ENCODE data around the gene RSU1.

Gene RSU1

GRCh38 chr10:16822027-16822426 is 4.8 kb upstream of the RSU1 start:
- DNase-seq (ENCODE audit: low spot score) = no peak

- no peak for DNase-seq (ENCODE audit: low spot score)
These were observed 3.2 kb upstream of the RSU1 start for GRCh38 chr10:16820421-16820820.

GRCh38 chr10:16820018-16820417 is 2.8 kb upstream of the RSU1 start:
- DNase-seq (ENCODE audit: low spot score) = no peak

GRCh38 chr10:16819436-16819835 is 2.2 kb upstream of the RSU1 start:
- no peak for DNase-seq (ENCODE audit: low spot score)

GRCh38 chr10:16819026-16819425 is 1.8 kb upstream of the RSU1 start:
- DNase-seq (ENCODE audit: low spot score) = no peak

GRCh38 chr10:16816830-16817124 is 447 bp downstream of the RSU1 start:
- no peak for DNase-seq (ENCODE audit: low spot score)

GRCh38 chr10:16816171-16816570 is 1.1 kb downstream of the RSU1 start:
- DNase-seq (ENCODE audit: low spot score) = no peak

GRCh38 chr10:16814012-16814411 is 3.2 kb downstream of the RSU1 start:
- no peak for DNase-seq (ENCODE audit: low spot score)

- no peak for DNase-seq (ENCODE audit: low spot score)
These were observed 4.5 kb downstream of the RSU1 start for GRCh38 chr10:16812676-16813075.

- no peak for DNase-seq (ENCODE audit: low spot score)
These were observed 5.5 kb downstream of the RSU1 start for GRCh38 chr10:16811765-16812164.

GRCh38 chr10:16811292-16811691 is 5.9 kb downstream of the RSU1 start:
- DNase-seq (ENCODE audit: low spot score) = no peak

GRCh38 chr10:16809074-16809718 is 8.0 kb downstream of the RSU1 start:
- DNase-seq (ENCODE audit: low spot score) = peak; percentile 57

- no peak for DNase-seq (ENCODE audit: low spot score)
These were observed 13.1 kb downstream of the RSU1 start for GRCh38 chr10:16804123-16804522.

GRCh38 chr10:16803464-16803863 is 13.8 kb downstream of the RSU1 start:
- DNase-seq (ENCODE audit: low spot score) = peak; percentile 50

- DNase-seq (ENCODE audit: low spot score) = no peak
These were observed 17.6 kb downstream of the RSU1 start for GRCh38 chr10:16799621-16800020.

GRCh38 chr10:16798571-16798970 is 18.7 kb downstream of the RSU1 start:
- no peak for DNase-seq (ENCODE audit: low spot score)

- DNase-seq (ENCODE audit: low spot score) = no peak
These were observed 21.7 kb downstream of the RSU1 start for GRCh38 chr10:16795410-16796073.

- no peak for DNase-seq (ENCODE audit: low spot score)
These were observed 23.2 kb downstream of the RSU1 start for GRCh38 chr10:16794005-16794404.

GRCh38 chr10:16792675-16793074 is 24.5 kb downstream of the RSU1 start:
- DNase-seq (ENCODE audit: low spot score) = peak; percentile 59

- no peak for DNase-seq (ENCODE audit: low spot score)
These were observed 27.5 kb downstream of the RSU1 start for GRCh38 chr10:16789765-16790164.

- no peak for DNase-seq (ENCODE audit: low spot score)
These were observed 28.0 kb downstream of the RSU1 start for GRCh38 chr10:16789261-16789660.

GRCh38 chr10:16788778-16789177 is 28.4 kb downstream of the RSU1 start:
- DNase-seq (ENCODE audit: low spot score) = no peak

- DNase-seq (ENCODE audit: low spot score) = no peak
These were observed 29.1 kb downstream of the RSU1 start for GRCh38 chr10:16788125-16788524.

GRCh38 chr10:16787361-16787791 is 29.8 kb downstream of the RSU1 start:
- DNase-seq (ENCODE audit: low spot score) = no peak

All from cerebellar cortex (tissue), 1 donor.